HFFc6 (cell line): ENCODE data around the gene BOLA3. TPM values are rescaled to one million over a fixed set of nuclear protein-coding genes. Genes with fewer than 3 reads are reported as not detected.
"Not testable (repeated sequence)": the region's sequence is repeated elsewhere in the genome, so short reads cannot be mapped to it uniquely, and the experiment has no call there.

ENCODE experiments used
- DNase-seq: peaks from one replicate; pipeline ENCODE4 v3.0.0-alpha.2; 2018
- H3K27ac Mint-ChIP-seq: 2 replicates; pipeline ENCODE4 v1.8.0; 2020; ENCODE audit warnings: mild to moderate bottlenecking, mixed read lengths
- H3K27me3 Mint-ChIP-seq: 2 replicates; pipeline ENCODE4 v1.8.0; 2021; ENCODE audit warnings: mild to moderate bottlenecking, moderate library complexity, mixed read lengths; ENCODE audit not compliant: insufficient read depth
- H3K36me3 Mint-ChIP-seq: 2 replicates; pipeline ENCODE4 v1.8.0; 2021; ENCODE audit warnings: low read depth, mixed read lengths
- H3K4me1 Mint-ChIP-seq: 2 replicates; pipeline ENCODE4 v1.8.0; 2020; ENCODE audit warnings: low read depth, mixed read lengths
- H3K4me3 Mint-ChIP-seq: 2 replicates; pipeline ENCODE4 v1.8.0; 2020; ENCODE audit warnings: mild to moderate bottlenecking, moderate library complexity, mixed read lengths
- H3K9me3 Mint-ChIP-seq: 2 replicates; pipeline ENCODE4 v1.8.0; 2020; ENCODE audit warnings: mild to moderate bottlenecking, mixed read lengths
- CTCF ChIP-seq: fragments of 200-600 bp; sonication (generic); IDR thresholded peaks from 2 replicates; pipeline ENCODE4 v1.5.0; 2021; ENCODE audit warnings: antibody characterized with exemption, mild to moderate bottlenecking
- total RNA-seq, 6 experiments: library from RNA; stranded (reverse); fragmentation: NEBNext Ultra II Directional; extraction: Animal tissue kit (Norgen Biotek cat#: 25700); gene quantifications; 2 replicates in 1 of 6; 3 replicates in 5 of 6; pipeline ENCODE4 v1.2.3, GENCODE V29; 2021

The BOLA3 gene
- total RNA-seq, 6 experiments from 2014 or later, result 71.6 to 92.5 (median 80.8) TPM

DNA sequence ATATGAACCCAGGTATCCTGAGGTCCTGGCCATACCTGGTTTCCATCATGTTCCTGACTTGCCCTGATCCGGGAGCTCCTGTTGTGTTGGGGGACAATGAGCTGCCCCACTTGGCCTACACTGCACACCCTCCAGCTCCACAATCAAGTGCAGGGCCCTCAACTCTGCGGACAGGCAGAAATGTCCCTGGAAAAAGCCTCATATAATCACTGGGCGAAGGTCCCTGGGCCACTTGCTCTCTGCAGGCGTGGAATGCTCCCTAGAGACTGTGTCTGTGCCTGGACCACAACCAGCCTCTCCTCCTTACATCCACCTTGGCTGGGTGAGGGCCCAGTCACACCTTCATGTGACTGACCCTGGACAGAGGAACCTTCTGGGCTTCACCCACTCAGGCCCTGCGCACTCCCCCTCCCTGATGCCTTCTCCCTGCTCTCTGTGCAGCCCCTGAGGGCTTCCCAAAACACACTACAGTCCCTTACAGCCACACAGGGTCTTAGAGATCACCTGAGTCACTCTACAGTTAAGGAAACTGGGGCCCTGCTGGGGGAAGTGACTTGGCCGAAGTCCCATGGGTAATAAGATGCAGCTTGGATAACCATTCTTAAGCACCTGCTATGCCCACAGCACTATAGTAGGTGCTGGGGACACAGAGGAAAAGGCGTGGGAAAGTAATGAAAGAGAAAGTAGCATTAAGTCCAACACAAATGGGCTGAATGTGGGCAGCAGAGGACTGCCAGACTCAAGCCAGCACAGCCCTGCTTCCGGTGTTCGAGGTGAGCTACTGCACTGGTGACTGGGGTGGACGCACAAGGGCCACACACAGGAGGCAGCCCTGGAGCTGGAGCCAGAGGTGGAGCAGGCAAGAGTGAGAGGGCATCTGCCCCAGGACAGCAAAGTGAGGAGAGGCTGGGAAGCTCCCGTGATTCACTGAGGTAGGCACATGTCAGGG, 9.8 kb downstream of the BOLA3 start:
- H3K36me3 Mint-ChIP-seq, result peaks cover 20% of the 10 kb centered on the region

DNA sequence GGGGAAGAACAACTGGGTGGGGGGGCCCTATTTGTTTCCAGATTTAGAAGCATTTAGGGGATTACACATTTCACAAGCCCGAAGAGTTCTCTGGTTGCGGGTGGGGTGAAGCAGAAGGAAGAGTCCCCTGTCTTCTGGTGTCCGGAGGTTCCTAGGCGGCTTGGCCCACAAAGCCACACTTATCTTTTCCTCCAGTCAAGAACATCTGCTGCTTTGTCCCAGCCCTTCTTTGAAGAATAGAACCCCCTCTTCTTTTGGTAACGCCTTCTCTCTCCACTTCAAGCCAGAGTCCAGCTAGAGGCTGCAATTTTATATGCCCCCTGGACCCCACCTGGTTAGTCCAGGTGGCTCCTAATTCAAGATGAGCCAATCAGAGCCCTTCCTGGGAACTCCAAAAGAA, 15.8 kb downstream of the BOLA3 start:
- peaks cover 3% of the 10 kb centered on the region for H3K27me3 Mint-ChIP-seq

More for the DNA sequence above, 9.8 kb downstream of the BOLA3 start:
- DNase-seq, result no peak
- H3K27ac Mint-ChIP-seq, result no peak overlapping the region; the same call in 1 of the 2 replicates
- no peaks in the 10 kb centered on the region; the same call in none of the 2 replicates for H3K27me3 Mint-ChIP-seq
- TF ChIP-seq CTCF, result no peak
- no peaks in the 10 kb centered on the region for H3K4me1 Mint-ChIP-seq
- no peak overlapping the region for H3K4me3 Mint-ChIP-seq
- no peaks in the 10 kb centered on the region for H3K9me3 Mint-ChIP-seq

DNA sequence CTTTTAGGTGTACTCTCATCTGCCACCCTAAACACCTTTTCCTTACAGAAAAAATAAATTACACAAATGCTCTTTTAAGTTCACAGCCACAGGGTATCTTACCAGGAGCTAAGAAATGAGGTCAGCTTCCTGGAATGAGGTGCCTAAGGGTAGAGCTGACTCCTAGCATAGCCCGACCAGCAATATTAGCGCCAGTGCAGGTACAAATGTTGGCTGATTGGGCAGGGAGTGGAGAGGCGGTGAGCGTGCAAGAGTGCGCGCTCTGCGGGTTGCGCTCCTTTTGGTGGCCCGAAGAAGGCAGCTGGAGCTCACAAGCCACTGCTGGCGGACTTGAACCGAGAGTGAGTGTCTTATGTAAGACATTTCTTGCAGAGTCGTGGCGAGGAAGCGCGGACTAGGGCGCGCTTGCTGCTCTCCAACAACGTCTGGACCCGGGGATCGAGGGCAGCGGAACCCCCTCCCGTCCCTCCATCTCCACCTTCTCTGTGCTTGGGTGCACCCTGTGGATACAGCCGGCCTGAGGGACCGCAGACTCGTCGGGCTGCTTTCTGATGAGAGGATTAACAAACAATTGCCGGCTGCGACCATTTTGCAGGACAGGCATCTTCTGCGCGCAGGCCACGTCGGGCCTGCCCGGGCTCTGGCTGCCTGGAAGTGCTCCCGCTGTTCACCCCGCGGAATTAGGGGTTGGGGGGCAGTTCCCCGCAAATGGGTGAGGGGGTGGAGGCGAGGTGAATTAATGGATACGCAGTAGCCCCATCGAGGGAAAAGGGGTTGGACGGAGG, 17.3 kb downstream of the BOLA3 start:
- no peak for TF ChIP-seq CTCF
- Mint-ChIP-seq H3K4me1 (peaks cover 5% of the 10 kb centered on the region; the same call in 1 of the 2 replicates), H3K4me3 (no peak overlapping the region), H3K27me3 (peaks cover 3% of the 10 kb centered on the region), H3K27ac (no peak overlapping the region), H3K9me3 (no peaks in the 10 kb centered on the region), H3K36me3 (peaks cover 13% of the 10 kb centered on the region)
- DNase-seq, result no peak

More for the DNA sequence above, 15.8 kb downstream of the BOLA3 start:
- peaks cover 5% of the 10 kb centered on the region; the same call in 1 of the 2 replicates for H3K4me1 Mint-ChIP-seq
- H3K27ac Mint-ChIP-seq, result no peak overlapping the region
- DNase-seq, result no peak
- TF ChIP-seq CTCF, result no peak
- H3K9me3 Mint-ChIP-seq, result no peaks in the 10 kb centered on the region
- H3K36me3 Mint-ChIP-seq, result peaks cover 13% of the 10 kb centered on the region
- no peak overlapping the region for H3K4me3 Mint-ChIP-seq

DNA sequence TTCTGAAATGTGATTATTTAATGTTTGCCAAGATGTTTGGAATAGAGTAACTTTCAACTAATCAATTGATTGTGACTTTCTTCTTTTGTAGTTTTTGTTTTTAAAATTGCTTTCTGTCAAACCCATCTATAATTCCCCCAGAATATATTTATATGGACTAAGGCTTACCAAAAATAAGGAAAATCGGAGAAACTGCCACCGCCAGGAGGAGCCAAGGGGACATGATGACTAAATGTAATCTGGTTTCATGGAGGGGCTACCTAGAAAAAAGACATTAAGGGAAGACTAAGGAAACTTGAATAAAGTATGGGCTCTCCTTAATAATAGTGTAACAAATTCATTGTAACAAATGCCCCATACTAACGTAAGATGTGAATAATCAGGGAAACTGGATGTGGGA, 19.5 kb downstream of the BOLA3 start:
- peaks cover 5% of the 10 kb centered on the region; the same call in 1 of the 2 replicates for H3K4me1 Mint-ChIP-seq
- H3K27ac Mint-ChIP-seq, result no peak overlapping the region
- peak; percentile 65 for TF ChIP-seq CTCF
- no peak overlapping the region for H3K4me3 Mint-ChIP-seq
- H3K27me3 Mint-ChIP-seq, result peaks cover 5% of the 10 kb centered on the region
- no peaks in the 10 kb centered on the region; the same call in 1 of the 2 replicates for H3K9me3 Mint-ChIP-seq
- H3K36me3 Mint-ChIP-seq, result peaks cover 2% of the 10 kb centered on the region
- no peak for DNase-seq

DNA sequence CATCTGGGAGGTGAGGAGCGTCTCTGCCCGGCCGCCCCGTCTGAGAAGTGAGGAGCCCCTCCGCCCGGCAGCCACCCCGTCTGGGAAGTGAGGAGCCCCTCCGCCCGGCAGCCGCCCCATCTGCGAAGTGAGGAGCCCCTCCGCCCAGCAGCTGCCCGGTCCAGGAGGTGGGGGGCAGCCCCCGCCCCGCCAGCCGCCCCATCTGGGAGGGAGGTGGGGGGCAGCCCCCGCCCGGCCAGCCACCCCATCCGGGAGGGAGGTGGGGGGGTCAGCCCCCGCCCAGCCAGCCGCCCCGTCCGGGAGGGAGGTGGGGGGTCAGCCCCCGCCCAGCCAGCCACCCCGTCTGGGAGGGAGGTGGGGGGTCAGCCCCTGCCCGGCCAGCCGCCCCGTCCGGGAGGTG, 23.8 kb downstream of the BOLA3 start:
- not testable (repeated sequence) for H3K27ac Mint-ChIP-seq, H3K36me3 Mint-ChIP-seq, H3K27me3 Mint-ChIP-seq, H3K9me3 Mint-ChIP-seq, DNase-seq, H3K4me1 Mint-ChIP-seq, H3K4me3 Mint-ChIP-seq

DNA sequence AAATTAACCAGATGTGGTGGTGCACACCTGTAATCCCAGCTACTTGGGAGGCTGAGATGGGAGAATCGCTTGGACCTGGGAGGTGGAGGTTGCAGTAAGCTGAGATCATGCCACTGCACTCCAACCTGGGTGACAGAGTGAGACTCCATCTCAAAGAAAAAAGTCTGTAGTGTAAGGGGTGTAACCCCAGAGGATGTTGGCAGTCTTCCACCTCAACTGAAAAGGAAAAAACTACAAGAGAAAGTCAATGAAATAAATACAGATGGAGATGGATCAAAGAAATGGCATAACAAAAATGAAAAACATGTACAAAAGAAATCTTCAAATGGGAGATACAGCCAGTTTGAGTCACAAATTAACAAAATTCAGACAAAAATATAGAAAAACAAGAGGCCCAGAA, 25.9 kb downstream of the BOLA3 start:
- not testable (repeated sequence) for DNase-seq, H3K36me3 Mint-ChIP-seq, H3K4me3 Mint-ChIP-seq, H3K4me1 Mint-ChIP-seq, H3K9me3 Mint-ChIP-seq, H3K27me3 Mint-ChIP-seq, H3K27ac Mint-ChIP-seq
